GM12801 (cell line): Measurements from ENCODE around the gene ID2.

ENCODE experiments used
- TF ChIP-seq, protein P1 (sequence below): IDR thresholded peaks from one replicate; pipeline ENCODE4 v1.5.1; 2011; ENCODE audit warnings: control low read depth; ENCODE audit not compliant: insufficient read length; ENCODE audit errors: extremely low read depth

ID2 gene

DNA sequence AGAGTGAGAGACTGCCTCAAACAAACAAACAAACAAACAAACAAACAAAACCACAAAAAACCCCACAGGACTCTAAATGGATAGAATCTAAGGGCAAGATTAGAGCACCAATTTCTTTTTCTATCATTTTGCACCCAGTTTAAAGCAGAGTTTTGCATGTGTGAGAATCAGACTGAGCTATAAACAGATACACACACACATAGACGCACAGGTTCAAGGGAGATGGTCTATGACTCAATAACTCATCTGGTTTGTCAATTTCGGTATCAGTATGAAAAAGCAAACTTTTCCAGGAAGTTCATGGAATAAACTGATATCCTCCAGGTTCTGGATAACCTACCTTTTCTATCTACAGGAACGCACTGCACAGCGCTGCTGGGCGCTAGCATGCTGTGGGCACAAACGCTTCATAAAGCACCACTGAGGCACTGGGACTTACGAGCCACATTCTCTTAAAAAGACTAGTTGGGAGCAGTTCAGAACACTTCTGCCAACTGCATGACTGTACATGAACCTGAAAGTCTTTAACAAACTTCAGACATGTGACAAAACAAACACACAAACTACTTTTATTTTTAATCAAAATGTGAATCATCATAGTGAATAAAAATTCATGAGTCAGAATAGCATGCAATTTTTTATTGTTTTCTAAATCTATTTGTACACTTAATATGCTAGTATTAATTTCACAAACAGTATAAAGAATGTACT lies 46.6 kb downstream of the ID2 start:
- TF ChIP-seq, protein P1, sequence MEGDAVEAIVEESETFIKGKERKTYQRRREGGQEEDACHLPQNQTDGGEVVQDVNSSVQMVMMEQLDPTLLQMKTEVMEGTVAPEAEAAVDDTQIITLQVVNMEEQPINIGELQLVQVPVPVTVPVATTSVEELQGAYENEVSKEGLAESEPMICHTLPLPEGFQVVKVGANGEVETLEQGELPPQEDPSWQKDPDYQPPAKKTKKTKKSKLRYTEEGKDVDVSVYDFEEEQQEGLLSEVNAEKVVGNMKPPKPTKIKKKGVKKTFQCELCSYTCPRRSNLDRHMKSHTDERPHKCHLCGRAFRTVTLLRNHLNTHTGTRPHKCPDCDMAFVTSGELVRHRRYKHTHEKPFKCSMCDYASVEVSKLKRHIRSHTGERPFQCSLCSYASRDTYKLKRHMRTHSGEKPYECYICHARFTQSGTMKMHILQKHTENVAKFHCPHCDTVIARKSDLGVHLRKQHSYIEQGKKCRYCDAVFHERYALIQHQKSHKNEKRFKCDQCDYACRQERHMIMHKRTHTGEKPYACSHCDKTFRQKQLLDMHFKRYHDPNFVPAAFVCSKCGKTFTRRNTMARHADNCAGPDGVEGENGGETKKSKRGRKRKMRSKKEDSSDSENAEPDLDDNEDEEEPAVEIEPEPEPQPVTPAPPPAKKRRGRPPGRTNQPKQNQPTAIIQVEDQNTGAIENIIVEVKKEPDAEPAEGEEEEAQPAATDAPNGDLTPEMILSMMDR = no peak

DNA sequence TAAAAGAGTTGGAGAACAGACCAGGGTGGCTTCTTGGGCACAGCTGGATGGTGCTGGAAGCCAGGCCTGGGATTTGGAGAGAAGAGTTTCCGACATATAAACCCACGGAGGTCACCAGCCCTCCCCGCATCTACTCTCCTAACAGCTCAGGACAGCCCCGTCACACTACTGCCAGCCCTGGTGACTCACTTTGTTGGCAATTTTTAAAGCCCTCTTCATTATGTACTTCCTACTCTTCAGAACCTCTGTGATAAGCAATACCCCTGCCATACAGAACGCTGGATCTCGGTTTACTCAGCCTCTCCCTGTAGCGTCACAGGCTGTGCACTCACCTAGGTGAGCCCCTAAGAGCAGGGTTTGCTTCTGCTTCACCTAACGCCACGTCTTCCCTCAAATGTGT lies 48.1 kb downstream of the ID2 start:
- TF ChIP-seq, protein P1 = no peak

DNA sequence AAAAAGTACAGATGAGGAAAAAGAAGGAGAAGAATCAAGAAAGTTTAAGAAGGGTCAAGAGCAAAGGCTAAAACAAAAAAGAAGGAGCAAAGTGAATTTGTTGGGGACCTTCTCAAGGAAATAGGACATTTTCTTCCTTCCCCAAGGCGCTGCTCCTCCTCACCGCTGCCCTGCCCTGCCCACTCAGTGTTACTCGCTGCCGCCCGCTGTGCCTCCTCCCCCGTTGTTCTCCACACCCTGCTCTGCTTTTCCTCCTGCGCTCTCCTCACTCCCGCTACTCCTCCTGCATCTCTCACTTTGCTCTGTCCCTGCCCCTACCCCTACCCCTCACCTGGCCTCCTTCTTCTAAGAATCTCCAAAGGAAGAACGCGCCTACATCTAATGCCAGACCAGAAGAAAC lies 50.7 kb downstream of the ID2 start:
- TF ChIP-seq, protein P1 = no peak
